EL (cell line): ENCODE measurements around the gene ANO9.
"Not testable (repeated sequence)": the region's sequence is repeated elsewhere in the genome, so short reads cannot be mapped to it uniquely, and the experiment has no call there.

Experiments used
- DNase-seq: peaks from one replicate; pipeline ENCODE4 v3.0.0-alpha.2; 2016

ANO9 gene

GRCh38 chr11:469684-470560, 28.1 kb upstream of the ANO9 start:
- peak; percentile 70 for DNase-seq

- DNase-seq, result not testable (repeated sequence)
These were observed 27.3 kb upstream of the ANO9 start for GRCh38 chr11:469026-469683.

- DNase-seq, result no peak
These were observed 26.7 kb upstream of the ANO9 start for GRCh38 chr11:468493-468892.

GRCh38 chr11:468036-468435, 26.2 kb upstream of the ANO9 start:
- no peak for DNase-seq

GRCh38 chr11:465896-466530, 24.2 kb upstream of the ANO9 start:
- DNase-seq, result no peak

- DNase-seq, result no peak
These were observed 22.5 kb upstream of the ANO9 start for GRCh38 chr11:464316-464715.

GRCh38 chr11:462107-462890, 20.5 kb upstream of the ANO9 start:
- DNase-seq, result no peak

- no peak for DNase-seq
These were observed 19.8 kb upstream of the ANO9 start for GRCh38 chr11:461626-462025.

- no peak for DNase-seq
These were observed 18.8 kb upstream of the ANO9 start for GRCh38 chr11:460331-461199.

GRCh38 chr11:459511-460220, 17.9 kb upstream of the ANO9 start:
- no peak for DNase-seq

- no peak for DNase-seq
These were observed 15.4 kb upstream of the ANO9 start for GRCh38 chr11:457111-457760.

GRCh38 chr11:456533-456932, 14.7 kb upstream of the ANO9 start:
- DNase-seq, result no peak

- no peak for DNase-seq
These were observed 13.8 kb upstream of the ANO9 start for GRCh38 chr11:455566-456147.

GRCh38 chr11:454801-455565, 13.2 kb upstream of the ANO9 start:
- no peak for DNase-seq

- no peak for DNase-seq
These were observed 12.2 kb upstream of the ANO9 start for GRCh38 chr11:454043-454442.

- DNase-seq, result no peak
These were observed 11.8 kb upstream of the ANO9 start for GRCh38 chr11:453564-453963.

GRCh38 chr11:452916-453527, 11.2 kb upstream of the ANO9 start:
- no peak for DNase-seq

- DNase-seq, result no peak
These were observed 10.5 kb upstream of the ANO9 start for GRCh38 chr11:452203-452744.

- DNase-seq, result no peak
These were observed 9.9 kb upstream of the ANO9 start for GRCh38 chr11:451738-452137.
